Inflammatory macrophage (primary cell): Measurements from ENCODE around the gene MED15.

Experiments
- DNase-seq, 2 donors: peaks; one replicate each; pipeline ENCODE4 v3.0.0-alpha.2; 2020 to 2022

The MED15 gene

DNA sequence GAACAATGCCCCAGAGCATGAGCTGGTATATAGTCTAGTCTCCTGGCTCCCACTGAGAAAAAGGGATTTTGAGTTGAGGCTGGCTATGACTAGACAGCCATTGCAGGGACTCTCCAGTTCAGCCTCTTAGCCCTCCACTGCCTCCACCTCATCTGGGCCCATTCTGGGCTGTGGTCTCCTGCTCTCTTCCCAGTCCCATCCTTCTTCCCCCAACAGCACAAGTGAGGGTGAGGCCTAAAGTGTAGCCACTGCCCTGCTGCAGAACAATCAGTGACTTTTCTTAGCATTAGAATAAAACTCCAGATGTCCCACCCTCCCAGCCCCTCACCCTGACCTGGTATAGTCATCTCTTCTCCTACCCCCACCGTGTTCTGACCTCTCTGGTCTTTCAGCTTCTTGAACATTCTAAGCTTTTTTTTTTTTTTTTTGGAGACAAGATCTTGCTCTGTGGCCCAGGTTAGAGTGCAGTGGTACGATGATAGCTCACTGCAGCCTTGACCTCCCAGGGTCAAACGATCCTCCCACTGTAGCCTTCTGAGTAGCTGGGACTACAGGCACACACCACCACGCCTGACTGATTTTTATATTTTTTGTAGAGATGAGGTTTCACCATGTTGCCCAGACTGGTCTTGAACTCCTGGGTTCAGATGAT is 4.3 kb downstream of the MED15 start:
- DNase-seq = no peak

DNA sequence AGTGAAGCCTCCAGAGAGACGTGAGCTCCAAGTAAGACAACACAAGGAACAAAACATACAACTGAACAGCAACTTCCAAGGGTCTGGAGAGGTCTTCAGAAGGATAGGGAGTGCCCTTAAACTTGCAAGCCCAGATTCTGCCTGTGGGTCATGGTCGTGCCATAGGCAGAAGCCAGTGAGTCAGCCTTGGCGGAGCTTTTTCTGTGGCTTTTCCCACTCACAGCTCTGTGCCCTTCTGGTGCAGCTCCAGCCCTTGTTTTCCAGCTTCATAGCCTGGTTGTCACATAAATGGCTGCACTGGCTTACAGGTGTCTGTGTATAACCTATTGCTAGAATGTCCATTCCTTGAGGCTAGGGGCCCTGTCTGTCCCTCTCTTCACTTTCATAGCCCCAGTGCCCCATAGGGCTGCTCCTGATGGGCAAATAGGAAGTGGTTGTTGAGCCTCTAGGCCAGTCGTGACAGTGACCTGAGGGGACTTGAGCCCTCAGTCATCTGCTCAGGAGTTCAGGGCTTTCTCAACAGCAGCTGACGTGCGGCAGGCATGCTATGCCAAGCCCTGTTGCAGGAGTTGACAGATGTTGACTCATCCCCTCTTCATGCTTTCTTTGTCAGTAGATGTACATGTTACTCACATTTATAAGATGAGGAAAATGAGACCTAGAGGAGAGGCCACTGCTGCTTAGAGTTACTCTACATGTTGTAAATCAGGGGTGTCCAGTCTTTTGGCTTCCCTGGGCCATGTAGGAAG is 7.4 kb downstream of the MED15 start:
- peak; percentile 72 to 92 for DNase-seq

DNA sequence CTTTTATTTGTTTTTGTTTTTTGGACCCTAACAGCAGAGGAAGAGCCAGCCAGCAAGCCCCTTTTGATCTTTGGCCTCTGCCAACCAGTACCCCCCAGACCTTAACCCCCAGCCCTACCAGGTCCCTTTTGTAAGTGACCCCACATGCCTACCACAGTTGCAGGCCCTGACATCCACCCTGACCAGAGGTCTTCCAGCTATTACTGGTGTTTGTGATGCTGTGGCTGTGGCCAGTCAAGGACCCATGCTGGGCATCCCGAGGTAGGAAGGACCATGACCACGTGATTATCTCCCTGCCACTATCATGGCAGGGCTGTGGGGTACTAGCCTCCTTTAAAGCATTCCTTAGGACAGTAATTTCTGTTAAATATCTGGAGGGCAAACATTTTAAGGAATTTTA is 9.0 kb downstream of the MED15 start:
- no peak for DNase-seq

DNA sequence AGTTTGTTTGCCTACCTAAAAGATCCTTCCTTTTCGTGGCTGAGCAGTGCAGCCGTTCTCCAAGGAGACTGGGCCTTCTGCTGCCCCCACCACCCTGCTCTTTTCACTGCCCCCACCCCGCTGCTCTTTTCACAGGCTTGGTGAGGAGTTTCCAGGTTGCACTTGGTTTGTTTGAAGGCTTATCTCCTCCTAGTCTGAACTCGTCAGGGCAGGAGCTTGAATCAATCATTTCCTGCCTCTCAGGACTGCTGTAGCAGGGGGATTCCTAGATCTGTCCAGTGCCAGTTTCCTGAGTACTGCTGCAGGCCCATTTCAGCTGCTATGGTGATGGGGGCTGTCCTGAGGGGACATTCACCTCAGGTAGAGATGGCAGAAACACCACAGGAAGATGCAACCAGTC is 10.0 kb downstream of the MED15 start:
- DNase-seq = no peak

DNA sequence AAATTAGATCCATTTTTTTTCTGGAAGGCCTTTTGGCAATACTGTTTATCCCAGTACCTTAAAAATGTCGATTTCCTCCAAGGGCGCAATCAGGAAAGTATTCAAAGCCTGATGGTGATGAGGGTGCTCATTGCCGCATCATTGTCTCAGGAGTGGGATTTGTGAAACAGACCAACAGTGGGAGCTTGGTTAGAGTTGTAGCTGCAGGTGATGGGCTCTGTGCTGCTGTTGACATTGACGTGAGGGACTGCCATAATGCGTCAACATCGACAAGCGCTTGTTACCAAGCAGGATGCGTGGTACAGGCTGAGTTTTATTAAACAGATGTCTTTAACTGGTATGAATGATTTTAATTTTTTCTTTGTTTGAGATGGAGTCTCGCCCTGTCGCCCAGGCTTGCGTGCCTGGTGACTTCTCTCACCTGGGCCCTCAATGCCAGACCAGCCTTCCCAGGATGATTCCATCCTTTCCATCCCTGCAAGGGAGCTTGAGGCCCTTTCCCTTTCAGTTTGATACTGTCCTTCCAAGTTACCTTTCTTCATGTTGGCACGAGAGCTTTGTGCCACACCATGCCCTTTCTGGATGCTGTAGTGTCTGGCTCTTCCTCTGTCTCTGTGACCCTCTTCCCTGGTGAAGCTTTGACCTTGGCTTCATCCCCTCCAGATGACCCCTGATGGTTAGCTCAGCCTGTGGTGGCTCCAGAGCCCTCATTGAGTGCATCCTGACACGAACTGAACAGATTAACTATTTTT is 10.6 kb downstream of the MED15 start:
- no peak for DNase-seq

DNA sequence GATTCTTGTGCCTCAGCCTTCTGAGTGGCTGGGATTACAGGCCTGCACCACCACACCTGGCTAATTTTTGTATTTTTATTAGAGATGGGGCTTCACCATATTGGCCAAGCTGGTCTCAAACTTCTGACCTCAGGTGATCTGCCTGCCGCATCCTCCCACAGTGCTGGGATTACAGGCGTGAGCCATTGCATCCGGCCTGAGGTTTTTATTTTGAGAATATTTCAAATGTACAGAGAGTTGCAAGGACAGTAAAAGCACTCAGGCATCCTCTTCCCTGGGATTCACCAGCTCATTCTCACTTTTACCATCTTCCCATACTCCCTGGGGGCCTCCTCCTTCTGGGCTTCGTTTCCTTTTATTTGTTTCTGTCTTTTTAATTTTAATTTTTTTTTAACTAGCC is 12.1 kb downstream of the MED15 start:
- no peak for DNase-seq

DNA sequence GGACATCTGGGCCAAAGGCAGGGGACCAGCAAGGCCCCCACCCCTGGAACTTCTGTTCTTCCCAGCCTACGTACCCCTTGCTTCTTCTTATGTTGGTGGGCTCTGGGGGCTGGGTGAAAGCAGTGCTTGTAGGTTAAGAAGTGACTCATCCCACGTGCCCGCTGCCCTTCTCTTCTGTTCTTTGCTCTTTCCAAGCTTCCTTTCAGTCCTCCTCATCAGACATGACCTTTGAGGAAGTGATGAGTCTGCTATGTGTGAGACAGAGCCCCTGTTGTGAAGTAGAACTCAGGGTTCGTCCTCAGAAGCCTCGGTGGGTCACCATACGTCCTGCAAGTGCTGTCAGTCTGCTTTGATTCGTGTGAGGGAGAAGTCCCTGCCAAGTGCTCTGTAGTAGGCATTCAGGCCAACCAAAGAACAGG is 12.7 kb downstream of the MED15 start:
- peak; percentile 26 to 57 for DNase-seq

DNA sequence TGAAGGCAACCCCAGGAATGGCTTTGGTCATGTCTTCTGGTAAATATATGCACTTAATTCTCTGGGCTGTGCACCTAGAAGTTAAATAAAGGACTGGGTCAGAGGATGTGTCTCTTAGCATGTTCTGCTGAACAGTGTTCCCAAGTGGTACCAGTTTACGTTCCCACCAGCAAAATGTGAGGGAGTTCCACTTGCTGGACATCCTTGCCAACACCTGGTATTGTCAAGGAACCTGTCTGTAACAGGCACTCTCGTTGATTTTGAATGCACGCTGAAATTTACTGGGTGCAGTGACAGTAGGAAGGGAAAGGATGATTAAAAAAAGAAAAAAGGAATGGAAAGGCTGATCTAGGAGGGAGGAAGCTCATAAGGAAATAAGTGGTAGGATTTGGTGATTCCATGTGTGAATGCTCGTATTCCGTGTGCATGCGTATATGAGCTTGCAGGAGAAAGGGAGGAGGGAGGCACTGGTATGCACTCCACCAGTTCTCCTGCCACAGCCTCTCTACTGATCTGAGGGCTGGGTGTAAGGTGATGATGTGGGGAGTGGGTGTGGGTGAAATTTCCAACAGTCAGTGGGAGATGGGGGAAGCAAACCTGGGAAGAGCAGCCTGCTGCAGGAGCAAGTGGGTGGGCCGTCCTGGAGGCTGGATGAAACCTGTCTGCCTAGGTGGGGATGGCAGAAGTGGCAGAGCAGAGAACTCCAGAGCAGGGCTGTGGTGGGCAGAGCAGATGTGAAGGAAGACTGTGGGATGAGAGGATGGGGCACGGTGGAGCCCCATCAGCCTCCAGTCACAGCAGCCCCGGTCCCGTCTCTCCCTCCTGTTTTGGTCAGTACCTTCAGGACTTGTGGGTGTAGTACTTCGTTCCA is 15.0 kb downstream of the MED15 start:
- DNase-seq = no peak

DNA sequence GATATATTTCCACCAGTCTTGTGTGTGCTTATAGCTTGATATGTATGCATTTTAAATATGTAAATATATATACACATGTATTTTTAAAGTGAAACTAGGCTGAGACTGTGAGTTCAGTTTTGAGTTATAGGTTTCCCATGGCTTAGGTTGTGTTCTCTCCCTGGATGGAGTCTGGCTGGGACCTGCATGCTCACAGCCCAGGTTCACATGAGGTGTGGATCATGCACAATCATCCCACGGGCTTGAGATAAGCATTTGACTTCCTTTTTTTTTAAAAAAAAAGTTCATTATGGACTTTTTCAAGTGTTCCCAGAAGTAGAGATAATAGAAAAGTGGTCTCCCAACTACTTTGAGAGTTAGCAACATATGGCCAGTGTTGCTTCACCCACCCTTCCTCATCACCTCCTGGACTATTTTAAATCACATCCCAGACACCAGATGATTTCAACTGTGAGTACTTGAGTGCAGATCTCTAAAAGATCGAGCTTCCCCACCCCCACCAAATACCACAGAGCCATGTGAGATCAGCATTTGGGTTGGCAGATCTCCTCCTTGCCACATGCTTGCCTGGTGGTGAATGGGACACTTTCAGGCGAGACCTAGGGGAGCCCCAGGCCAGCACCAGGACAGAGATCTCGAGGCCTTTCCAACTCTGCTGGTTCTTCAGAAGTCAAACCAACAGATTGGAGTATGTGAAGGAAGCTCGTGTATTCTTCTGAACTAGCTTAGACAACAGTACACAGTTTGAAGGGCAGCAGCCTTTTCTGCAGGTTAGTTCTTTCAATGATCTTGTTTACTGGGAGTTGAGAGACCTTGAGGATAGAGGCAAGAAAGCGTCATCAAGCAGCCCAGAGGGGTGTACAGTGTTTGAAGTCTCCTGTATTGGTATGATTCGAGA is 15.9 kb downstream of the MED15 start:
- DNase-seq = peak; percentile 61 to 71

DNA sequence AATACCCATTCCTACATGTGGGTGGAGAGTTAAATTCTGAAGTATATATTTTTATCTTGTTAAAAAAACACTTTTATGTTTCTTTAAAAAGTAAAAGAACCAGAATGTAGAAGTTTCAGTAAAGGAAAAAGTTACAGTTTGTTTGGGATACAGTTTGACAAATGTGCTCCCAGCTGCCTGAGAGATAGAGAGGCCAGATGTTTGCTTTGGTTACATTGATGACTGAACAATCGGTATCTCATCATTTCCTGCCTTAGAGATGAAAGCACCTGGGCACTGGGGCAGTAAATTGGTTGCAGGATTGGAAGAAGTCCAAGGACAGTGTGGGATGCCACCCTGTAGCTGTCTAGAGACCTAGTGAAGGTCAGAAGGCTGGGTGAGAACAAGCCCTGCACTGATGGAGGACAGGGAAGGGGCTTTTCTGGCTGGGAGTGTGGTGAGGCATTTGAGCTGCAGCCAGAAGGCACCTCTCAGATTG is 16.6 kb downstream of the MED15 start:
- DNase-seq = no peak

DNA sequence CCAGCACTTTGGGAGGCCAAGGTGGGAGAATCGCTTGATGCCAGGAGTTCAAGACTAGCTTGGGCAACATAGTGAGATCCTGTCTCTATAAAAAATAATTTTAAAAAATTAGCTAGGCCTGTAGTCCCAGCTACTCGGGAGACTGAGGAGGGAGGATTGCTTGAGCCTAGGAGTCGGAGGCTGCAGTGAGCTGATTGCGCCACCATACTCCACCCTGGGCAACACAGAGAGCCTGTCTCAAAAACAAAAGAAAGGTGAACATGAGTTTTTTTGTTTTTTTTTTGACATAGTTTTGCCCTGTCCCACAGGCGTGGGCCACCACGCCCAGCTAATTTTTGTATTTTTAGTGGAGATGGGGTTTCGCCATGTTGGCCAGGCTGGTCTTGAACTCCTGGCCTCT is 17.6 kb downstream of the MED15 start:
- no peak for DNase-seq

DNA sequence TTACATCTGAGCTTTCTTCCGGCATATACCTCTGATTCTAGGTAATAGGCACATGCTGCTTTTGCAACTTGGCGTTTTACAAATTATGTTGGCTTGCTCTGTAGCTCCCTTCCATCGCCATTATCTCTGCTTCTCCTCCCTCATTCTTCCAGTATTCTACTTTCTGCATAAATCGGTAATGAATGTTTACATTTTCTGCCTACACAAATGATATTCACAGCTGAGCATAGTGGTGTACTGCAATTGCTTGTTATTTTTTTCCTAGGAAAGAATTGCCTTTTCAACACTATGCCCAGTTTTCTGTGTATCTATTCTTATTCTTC is 18.9 kb downstream of the MED15 start:
- no peak for DNase-seq

DNA sequence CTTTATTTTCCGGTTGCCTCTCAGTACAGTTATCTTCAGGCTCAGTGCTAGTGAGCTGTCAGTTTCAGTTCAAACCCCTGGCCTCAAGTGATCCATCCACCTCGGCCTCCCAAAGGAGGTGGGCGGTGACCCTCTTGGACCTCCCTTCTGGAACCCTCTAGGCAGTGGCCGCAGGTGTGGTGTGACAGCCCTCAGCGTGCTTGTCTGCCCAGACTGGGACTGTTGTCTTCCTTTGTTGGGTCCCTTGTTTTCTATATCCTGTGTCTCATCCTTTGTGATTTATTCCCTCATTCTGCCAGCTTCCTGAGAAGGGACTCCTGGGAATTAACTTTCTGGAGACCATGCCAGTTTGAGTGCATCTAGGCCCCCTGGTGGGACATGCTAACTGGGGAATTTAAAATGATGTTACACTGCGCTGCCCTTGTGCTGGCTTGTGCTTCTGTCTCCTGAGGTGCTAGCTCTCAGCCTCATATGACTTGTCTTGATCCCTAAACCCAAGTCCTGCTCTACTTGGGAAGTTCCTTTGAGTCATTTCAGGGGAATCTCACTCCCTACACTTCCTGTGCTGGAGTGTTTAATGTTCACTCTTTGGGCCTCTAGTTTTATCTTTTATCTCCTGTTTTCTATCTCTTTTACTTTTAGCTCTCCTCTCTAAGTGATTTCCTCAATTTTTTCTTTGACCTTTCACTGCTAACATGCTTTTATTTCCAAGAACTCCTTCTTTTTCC is 19.4 kb downstream of the MED15 start:
- DNase-seq = no peak

DNA sequence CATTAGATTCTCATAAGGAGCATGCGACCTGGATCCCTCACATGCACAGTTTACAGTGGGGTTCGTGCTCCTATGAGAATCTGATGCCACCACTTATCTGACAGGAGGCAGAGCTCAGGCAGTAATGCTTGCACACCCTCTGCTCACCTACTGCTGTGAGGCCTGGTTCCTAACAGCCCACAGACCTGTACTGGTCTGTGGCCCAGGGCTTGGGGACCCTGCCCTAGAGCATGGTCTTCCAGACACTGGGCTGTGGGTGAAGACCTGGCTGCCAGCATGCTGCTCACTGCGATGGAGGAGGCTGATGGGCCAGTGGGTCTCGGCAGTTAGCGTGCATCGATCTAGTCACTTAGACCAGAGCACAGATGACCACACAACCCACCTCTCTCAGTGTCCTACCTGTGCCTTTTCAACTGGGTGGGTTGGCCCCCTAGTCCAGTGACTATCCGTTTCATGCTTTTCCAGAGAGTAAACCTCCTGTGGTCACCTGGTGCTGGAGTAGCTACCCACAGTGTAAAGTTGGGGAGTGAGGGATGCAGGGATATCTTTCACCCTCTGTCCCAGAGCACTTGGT is 21.1 kb downstream of the MED15 start:
- no peak for DNase-seq

DNA sequence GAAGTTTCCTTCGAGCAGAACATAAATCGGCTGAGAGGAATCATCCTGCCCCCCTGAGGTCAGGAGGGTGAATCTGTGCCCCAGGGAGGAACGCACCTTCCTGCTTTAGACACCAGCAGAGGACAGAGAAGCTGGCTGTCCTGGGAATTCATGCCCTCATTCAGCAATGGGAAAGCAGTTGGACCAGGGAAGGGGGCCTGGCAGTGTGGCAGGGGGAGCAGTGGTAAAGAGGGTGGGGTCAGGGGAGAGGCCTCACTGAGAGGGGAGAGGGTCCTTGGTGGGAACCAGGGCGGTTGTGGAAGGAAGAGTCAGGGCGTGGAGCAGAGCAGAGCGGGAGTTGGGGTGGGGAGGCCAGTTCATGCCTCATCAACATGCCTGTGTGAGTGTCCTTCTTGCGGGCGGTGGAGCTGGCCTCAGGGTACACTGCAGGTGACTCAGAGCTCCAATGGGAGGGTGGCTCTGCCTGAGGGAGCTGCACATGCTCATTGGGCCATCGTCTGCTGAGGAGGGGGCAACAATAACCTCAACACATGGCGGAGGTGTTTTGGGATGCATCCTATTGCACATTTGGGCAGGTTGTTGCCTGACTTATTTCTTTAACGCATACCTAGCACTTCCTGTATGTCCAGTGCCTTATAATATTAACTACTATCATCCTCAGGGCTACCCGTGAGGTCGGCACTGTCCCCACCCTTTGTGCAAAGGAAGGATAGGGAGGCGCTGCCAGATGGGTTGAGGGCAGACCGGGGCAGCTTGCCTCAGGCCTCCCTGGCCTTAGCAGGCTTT is 23.2 kb downstream of the MED15 start:
- DNase-seq = no peak

DNA sequence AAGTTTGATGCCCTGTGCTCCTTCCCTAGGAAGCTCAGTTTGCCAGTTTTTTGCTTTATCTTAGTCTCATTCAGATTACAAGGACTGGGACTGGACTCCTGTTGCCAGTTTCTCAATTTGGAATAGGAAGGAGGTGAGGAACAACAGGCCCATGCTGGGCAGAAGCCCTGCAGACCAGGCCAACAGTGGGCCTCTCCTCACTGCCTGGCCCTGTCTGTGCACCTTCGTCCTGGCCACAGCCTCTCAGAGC is 23.7 kb downstream of the MED15 start:
- DNase-seq = no peak

DNA sequence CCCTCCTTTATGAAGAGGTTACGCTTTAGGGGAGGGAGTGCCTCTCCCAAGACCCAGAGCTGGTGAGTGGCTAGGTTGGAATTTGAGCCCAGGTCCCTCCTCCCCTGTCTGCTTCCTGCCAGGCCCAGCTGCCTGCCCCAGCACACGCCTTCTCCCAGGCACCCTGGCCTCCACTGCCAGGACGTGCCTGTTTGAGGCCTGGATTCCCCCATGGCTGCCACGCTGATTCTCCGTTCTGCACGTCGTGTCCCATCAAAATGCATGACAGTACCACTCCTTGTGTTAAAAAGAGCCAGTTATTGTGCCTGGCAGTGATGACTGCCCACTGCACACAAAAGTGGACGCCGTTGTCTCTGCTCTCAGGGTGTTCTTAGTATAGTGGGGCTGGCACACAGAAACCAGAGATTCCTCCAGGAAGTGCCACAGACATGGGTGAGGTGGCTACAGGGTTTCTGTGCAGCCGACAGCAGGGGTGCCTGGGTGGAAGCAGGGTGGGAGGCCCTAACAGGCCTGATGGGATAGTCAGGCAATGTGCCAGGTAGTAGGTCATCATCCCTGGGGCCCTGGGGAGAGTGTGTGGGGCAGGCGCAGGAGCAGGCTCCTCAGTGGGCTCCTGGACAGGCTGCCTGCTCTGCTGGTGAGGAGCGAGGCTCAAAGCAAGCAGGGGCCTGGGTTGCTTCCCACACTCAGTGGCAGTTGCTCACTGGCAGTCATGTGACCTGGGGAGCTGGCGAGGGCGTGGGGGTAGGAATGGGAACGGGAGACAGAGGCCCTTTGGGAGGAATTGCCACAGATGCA is 24.2 kb downstream of the MED15 start:
- peak; percentile 34 to 70 for DNase-seq

DNA sequence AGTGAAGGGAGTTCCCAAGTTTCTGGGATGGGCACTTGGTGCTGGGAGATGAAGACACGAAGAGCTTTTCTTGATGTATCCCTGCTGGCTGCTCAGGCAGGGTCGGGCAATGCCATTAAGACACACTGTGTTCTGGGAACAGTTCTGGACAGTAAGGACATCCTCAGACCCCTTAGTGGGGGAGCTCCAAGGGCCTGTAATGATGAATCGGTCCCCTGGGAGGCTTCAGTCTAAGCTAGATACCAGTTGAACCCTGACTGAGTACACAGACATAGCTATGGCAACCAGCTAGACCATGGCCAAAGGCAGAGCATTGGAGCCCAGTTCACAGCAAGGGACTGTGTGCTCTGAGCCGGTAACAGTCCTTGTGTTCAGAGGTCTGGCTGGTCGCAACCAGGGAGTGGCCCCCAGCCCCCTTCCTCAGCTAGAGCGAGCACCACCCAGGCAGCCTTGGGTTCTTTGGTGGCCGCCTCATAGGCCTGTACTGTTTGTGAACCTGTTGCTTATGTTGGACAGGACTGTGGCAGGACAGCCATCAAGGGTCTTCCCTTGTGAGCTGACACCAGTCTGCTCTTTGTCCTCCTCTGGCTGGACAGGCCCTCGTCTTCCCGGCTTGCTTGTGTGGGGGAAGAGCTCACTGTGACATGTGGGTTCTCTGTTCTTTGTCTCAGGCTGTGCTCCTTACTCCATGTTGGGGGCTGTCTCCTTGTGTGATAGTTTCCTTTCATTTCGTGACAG is 25.0 kb downstream of the MED15 start:
- no peak for DNase-seq
